ENCODE results near the gene LENG9. TPM values are rescaled to one million over a fixed set of nuclear protein-coding genes. Genes with fewer than 3 reads are reported as not detected.
A peak's percentile ranks its signal among the peaks of the same experiment; 100 is the strongest.

Gene LENG9
- total RNA-seq, 2 experiments from 2014 or later = 4.3 to 5.5 TPM

DNA sequence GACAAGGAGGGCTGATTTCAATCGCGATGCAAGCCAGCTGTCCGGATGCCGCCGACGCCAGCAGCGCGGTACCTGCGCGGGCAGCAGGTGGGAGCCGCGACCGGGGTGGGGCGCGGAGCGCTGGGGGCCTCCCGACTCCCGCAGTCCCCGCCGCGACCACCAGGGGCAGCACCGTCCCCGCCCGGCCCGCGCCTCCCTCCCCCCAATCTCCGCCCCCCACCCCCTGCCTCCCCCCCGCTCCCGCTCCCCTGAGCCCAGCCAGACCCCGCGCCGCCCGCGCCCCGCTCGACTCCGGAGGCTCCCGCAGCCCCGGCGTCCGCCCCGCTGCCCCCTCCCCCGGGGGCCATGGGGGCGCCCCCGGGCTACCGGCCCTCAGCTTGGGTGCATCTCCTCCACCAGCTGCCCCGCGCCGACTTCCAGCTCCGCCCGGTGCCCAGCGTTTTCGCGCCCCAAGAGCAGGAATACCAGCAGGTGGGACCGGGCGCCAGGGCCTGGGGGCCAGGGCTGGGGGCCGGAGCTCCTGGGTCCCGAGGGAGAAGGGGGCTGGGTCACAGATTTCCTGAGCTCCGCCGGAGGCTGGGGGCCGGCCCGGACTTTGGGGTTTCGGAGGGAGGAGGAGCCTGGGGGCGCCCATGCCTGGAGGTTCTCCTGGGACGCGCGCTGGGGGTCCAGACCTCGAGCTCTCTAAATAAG, 48.2 kb downstream of the LENG9 start, which contains the start of gene TTYH1:
TTYH1 (plus strand) TSS at position 257 of the 693 bp plus-strand sequence; CDS start at position 346, 89 bp downstream.
- Mint-ChIP-seq H3K27me3 (peaks cover 39% of the 10 kb centered on the region), H3K4me3 (no peak within 1 kb of the TSS), H3K27ac (no peak within 1 kb of the TSS), H3K36me3 (ENCODE audit: low read depth) (no peaks in the 10 kb centered on the region), H3K9me3 (no peaks in the 10 kb centered on the region), H3K4me1 (ENCODE audit: low read depth) (peaks cover 15% of the 10 kb centered on the region)
- ChIA-PET CTCF (interaction anchor here (0.6 to 1.7 kb wide), 14 partner anchors 12 to 256 kb away, joined by 3 to 10 read pairs (median 4); partner anchors contain the start of gene LAIR1), POLR2A (interaction anchor here (0.7 to 1.9 kb wide), 3 partner anchors 33 to 214 kb away, joined by 3 to 5 read pairs (median 4); partner anchors contain the start of gene LENG8)
- TF ChIP-seq CTCF (IDR thresholded peaks at IDR 0.05) = peak; percentile 68
- ATAC-seq (peak; percentile 79), DNase-seq (peak; percentile 58)
- intact Hi-C loops (cut with micrococcal nuclease) = no loop called here

- intact Hi-C loops (cut with micrococcal nuclease) = no loop called here
- POLR2A ChIA-PET = no interaction called here
- H3K9me3 Mint-ChIP-seq = no peaks in the 10 kb centered on the region
- CTCF ChIA-PET = no interaction called here
- no peak for DNase-seq
- no peak overlapping the region for H3K4me3 Mint-ChIP-seq
- H3K27me3 Mint-ChIP-seq = peaks cover 35% of the 10 kb centered on the region
- H3K4me1 Mint-ChIP-seq (ENCODE audit: low read depth) = peaks cover 15% of the 10 kb centered on the region
- no peak overlapping the region for H3K27ac Mint-ChIP-seq
- no peaks in the 10 kb centered on the region for H3K36me3 Mint-ChIP-seq (ENCODE audit: low read depth)
- ATAC-seq = no peak
- no peak for TF ChIP-seq CTCF (IDR thresholded peaks at IDR 0.05)
Measured at GRCh38 chr19:54414156-54414555, 49.4 kb downstream of the LENG9 start.

DNA sequence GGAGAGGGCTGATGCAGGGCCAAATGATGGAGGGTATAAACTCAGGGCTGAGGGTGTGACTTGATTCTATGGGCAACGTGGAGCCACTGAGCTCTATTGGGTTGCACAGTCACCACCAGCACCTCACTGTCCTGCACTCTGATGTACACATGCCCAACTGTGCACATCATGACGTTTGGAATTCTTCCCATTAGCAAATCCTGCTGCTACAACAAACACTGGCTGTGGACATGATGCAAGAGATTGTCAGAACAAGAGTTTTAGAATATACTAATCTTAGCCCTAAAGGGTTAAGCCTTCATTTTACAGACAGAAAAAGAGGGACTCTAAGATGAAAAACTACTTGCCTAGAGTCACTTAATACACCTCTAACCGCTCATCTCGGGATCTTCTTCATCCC, 50.7 kb downstream of the LENG9 start:
- no peak for ATAC-seq
- no peak overlapping the region for H3K4me3 Mint-ChIP-seq
- POLR2A ChIA-PET = no interaction called here
- peaks cover 1% of the 10 kb centered on the region for H3K36me3 Mint-ChIP-seq (ENCODE audit: low read depth)
- H3K9me3 Mint-ChIP-seq = peaks cover 1% of the 10 kb centered on the region
- DNase-seq = no peak
- H3K27ac Mint-ChIP-seq = no peak overlapping the region
- no peak for TF ChIP-seq CTCF (IDR thresholded peaks at IDR 0.05)
- H3K4me1 Mint-ChIP-seq (ENCODE audit: low read depth) = peaks cover 9% of the 10 kb centered on the region
- intact Hi-C loops (cut with micrococcal nuclease) = no loop called here
- H3K27me3 Mint-ChIP-seq = peaks cover 32% of the 10 kb centered on the region
- CTCF ChIA-PET = no interaction called here

Other genes with a start within 250 kb of the LENG9 start
- not detected for gene LILRB3, start 240.8 kb downstream of the LENG9 start, total RNA-seq
- gene LILRA6, start 221.0 kb downstream of the LENG9 start, total RNA-seq = not detected
- gene LILRB5, start 206.5 kb downstream of the LENG9 start, total RNA-seq = not detected
- not detected for gene LILRB2, start 182.7 kb downstream of the LENG9 start, total RNA-seq
- gene LILRA5, start 150.6 kb downstream of the LENG9 start, total RNA-seq = not detected
- gene LILRA4, start 124.6 kb downstream of the LENG9 start, total RNA-seq = not detected
- 10 to 100 TPM; 11.3 TPM for gene LAIR1, start 98.8 kb downstream of the LENG9 start, total RNA-seq
- under 1 TPM in 1 of 2 experiments, not detected in 1; 0.70 TPM for gene TTYH1, start 48.3 kb downstream of the LENG9 start, total RNA-seq
- 100 to 1,000 TPM; 165 to 170 TPM for gene LENG8, start 14.6 kb downstream of the LENG9 start, total RNA-seq
- under 1 TPM; 0.45 to 0.83 TPM for gene CDC42EP5, start 9.5 kb upstream of the LENG9 start, total RNA-seq
- 1 to 10 TPM; 1.5 to 2.1 TPM for gene LAIR2, start 39.1 kb upstream of the LENG9 start, total RNA-seq
- gene LILRA2, start 110.0 kb upstream of the LENG9 start, total RNA-seq = not detected
- gene LILRA1, start 129.9 kb upstream of the LENG9 start, total RNA-seq = not detected
- 1 to 10 TPM; 1.2 to 1.6 TPM for gene LILRB1, start 166.7 kb upstream of the LENG9 start, total RNA-seq
- gene LILRB4, start 199.2 kb upstream of the LENG9 start, total RNA-seq = not detected

Measured in activated CD8-positive, alpha-beta T cell treated with anti-CD3 and anti-CD28 coated beads for 36 hours (primary cell).